ENCODE results near the gene TRDN. TPM values are rescaled to one million over a fixed set of nuclear protein-coding genes. Genes with fewer than 3 reads are reported as not detected.

The TRDN gene
- total RNA-seq, 1 donor from 2014 or later, result 0.12 TPM

DNA sequence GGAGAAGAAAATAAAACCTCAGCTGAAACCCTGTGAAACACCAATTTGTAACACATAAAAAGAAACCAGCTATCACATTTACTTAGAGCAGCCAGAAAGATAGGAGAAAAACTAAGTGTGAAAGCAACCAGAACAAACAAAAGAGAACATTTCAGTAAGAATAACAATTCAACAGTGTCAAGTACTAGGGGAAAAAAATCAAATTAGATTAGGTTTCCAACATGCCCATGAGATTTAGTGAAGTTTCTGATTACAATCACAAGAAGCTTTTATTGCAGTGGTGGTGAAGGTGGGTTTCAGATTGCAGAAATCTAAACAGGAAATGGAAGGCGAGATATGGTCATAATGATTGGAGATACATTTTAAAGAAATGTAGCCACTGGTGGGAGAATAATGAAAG, 22.1 kb upstream of the TRDN start:
- DNase-seq (ENCODE audit: low spot score, unreplicated experiment), result no peak
- no peaks in the 10 kb centered on the region for H3K36me3 Mint-ChIP-seq (ENCODE audit: insufficient read depth)
- H3K4me1 Mint-ChIP-seq (ENCODE audit: low read depth), result no peaks in the 10 kb centered on the region
- H3K9me3 Mint-ChIP-seq (ENCODE audit: low read depth), result no peaks in the 10 kb centered on the region
- TF ChIP-seq, protein P1, sequence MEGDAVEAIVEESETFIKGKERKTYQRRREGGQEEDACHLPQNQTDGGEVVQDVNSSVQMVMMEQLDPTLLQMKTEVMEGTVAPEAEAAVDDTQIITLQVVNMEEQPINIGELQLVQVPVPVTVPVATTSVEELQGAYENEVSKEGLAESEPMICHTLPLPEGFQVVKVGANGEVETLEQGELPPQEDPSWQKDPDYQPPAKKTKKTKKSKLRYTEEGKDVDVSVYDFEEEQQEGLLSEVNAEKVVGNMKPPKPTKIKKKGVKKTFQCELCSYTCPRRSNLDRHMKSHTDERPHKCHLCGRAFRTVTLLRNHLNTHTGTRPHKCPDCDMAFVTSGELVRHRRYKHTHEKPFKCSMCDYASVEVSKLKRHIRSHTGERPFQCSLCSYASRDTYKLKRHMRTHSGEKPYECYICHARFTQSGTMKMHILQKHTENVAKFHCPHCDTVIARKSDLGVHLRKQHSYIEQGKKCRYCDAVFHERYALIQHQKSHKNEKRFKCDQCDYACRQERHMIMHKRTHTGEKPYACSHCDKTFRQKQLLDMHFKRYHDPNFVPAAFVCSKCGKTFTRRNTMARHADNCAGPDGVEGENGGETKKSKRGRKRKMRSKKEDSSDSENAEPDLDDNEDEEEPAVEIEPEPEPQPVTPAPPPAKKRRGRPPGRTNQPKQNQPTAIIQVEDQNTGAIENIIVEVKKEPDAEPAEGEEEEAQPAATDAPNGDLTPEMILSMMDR (IDR thresholded peaks at IDR 0.05; ENCODE audit: unreplicated experiment), result no peak
- no peak overlapping the region for H3K27ac Mint-ChIP-seq
- no peaks in the 10 kb centered on the region for H3K27me3 Mint-ChIP-seq
- H3K4me3 Mint-ChIP-seq (ENCODE audit: low read depth), result no peak overlapping the region

DNA sequence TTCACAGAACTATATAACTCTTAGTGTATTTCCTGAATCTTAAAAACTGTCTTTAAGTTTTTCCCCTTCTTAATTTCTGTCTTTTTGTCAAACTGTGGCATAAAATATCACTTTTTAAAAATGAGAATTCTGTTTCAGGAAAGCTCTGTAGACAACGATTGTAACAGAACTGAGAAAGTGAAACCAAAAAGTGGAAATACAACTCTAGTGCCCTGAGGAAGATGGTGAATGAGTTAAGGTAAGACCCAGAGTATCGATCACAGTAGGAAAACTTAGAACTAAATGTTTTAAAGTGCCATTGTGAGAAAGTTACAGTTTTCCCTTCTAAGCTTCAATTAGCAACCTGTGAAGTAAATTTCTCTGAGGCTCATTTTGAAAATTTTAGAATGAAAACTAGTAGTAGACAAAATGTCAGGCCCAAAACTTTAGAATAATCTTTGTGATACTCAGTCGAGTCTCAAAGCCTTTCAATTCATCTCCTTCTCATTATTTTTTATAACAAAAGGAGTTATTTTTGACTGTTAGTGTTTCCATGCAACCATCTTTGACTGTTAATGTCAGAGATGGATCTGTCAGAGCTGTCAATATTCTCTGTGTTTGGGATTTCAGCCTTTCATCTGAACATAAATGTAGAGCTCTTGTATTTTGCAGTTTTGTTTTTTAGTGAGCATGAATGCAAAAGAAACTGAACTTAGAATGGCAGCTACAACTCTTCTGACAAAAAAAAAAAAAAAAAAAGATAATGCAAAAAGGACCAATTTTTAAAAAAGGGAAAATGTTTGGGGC, 19.0 kb upstream of the TRDN start:
- Mint-ChIP-seq H3K27ac (no peak overlapping the region), H3K36me3 (ENCODE audit: insufficient read depth) (no peaks in the 10 kb centered on the region), H3K27me3 (no peaks in the 10 kb centered on the region), H3K4me1 (ENCODE audit: low read depth) (no peaks in the 10 kb centered on the region), H3K4me3 (ENCODE audit: low read depth) (no peak overlapping the region), H3K9me3 (ENCODE audit: low read depth) (peaks cover 3% of the 10 kb centered on the region)
- no peak for DNase-seq (ENCODE audit: low spot score, unreplicated experiment)
- TF ChIP-seq, protein P1 (IDR thresholded peaks at IDR 0.05; ENCODE audit: unreplicated experiment), result no peak

DNA sequence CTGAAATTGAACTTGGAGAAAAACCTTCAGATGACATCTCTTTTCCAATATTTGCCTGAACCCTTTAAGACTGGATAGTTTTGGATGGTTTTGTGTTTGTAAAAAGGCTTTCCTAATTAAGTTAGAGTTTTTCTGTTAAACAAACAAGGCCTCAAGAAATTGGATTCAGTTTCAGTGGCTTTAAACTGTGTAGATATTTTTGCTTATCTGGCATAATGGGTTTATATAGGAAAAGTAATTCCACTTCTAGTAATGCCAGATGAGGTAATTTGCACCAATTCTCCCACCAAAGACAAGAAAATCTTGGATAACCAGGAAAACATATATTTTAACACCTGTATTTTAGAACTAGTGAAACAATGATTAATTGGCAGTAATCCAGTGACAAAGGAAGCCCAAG, 12.0 kb upstream of the TRDN start:
- Mint-ChIP-seq H3K27me3 (no peaks in the 10 kb centered on the region), H3K27ac (no peak overlapping the region), H3K9me3 (ENCODE audit: low read depth) (peaks cover 10% of the 10 kb centered on the region), H3K4me1 (ENCODE audit: low read depth) (no peaks in the 10 kb centered on the region), H3K4me3 (ENCODE audit: low read depth) (no peak overlapping the region), H3K36me3 (ENCODE audit: insufficient read depth) (no peaks in the 10 kb centered on the region)
- TF ChIP-seq, protein P1 (IDR thresholded peaks at IDR 0.05; ENCODE audit: unreplicated experiment), result no peak
- no peak for DNase-seq (ENCODE audit: low spot score, unreplicated experiment)

DNA sequence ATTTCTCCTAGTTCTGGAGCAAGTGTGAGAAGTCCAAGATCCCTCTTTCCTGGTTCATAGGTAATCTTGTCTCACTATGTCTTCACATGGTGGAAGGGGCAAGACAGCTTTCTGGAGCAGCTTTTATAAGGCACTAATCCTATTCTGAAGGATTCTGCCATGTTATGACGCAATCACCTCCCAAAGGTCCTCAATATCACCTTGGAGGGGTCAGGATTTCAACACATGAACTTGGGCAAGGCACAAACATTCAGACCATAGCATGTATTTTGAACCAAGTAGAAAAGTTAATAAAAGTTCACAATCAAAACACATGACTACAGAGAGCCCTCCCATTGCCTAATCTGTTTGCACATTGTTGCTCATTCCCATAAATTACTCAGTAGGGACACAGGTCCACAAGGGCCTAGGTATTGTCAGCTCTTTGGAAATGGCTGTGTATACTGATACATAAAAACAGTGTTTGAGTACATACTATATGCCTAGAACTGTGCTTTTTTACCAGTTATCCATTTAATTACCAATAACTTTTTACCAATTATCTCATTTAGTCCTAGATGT, 11.3 kb upstream of the TRDN start:
- Mint-ChIP-seq H3K27ac (no peak overlapping the region), H3K36me3 (ENCODE audit: insufficient read depth) (no peaks in the 10 kb centered on the region), H3K9me3 (ENCODE audit: low read depth) (peaks cover 10% of the 10 kb centered on the region), H3K4me1 (ENCODE audit: low read depth) (no peaks in the 10 kb centered on the region), H3K27me3 (no peaks in the 10 kb centered on the region), H3K4me3 (ENCODE audit: low read depth) (no peak overlapping the region)
- DNase-seq (ENCODE audit: low spot score, unreplicated experiment), result no peak
- TF ChIP-seq, protein P1 (IDR thresholded peaks at IDR 0.05; ENCODE audit: unreplicated experiment), result no peak

DNA sequence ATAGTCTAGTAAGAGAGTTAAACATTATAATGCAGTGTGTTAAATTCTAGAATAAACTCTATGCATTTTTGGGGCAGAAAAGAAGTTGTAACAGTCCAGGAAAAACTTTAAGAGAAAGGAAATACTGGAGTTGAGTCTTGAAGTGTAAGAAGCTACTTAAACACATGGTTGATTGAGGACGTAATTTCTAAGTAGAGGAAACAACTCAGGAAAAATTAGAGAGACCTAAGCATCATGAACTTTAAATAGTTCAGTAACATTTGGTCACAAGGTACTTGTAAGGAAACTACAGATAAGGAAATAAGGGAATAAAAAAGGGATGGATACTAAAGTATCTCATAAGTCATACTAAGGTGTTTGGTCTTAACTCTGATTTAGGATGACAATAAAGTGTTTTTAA, 4.7 kb upstream of the TRDN start:
- no peaks in the 10 kb centered on the region for H3K36me3 Mint-ChIP-seq (ENCODE audit: insufficient read depth)
- peaks cover 6% of the 10 kb centered on the region for H3K4me1 Mint-ChIP-seq (ENCODE audit: low read depth)
- TF ChIP-seq, protein P1 (IDR thresholded peaks at IDR 0.05; ENCODE audit: unreplicated experiment), result no peak
- no peak overlapping the region for H3K27ac Mint-ChIP-seq
- H3K9me3 Mint-ChIP-seq (ENCODE audit: low read depth), result peaks cover under 1% of the 10 kb centered on the region
- DNase-seq (ENCODE audit: low spot score, unreplicated experiment), result no peak
- no peaks in the 10 kb centered on the region for H3K27me3 Mint-ChIP-seq
- H3K4me3 Mint-ChIP-seq (ENCODE audit: low read depth), result no peak overlapping the region
